H7 (cell line): Measurements from ENCODE around the gene SSMEM1. TPM values are rescaled to one million over a fixed set of nuclear protein-coding genes. Genes with fewer than 3 reads are reported as not detected.

Experiments
- DNase-seq: peaks from one replicate; pipeline ENCODE4 v3.0.0; 2012
- H3K27me3 ChIP-seq: 2 replicates; pipeline ENCODE4 v1.6.0; 2011; ENCODE audit warnings: mild to moderate bottlenecking, low read length; ENCODE audit not compliant: control insufficient read depth, insufficient read depth
- H3K36me3 ChIP-seq: replicated peaks from 2 replicates; pipeline ENCODE4 v1.5.1; 2011; ENCODE audit warnings: low read length; ENCODE audit not compliant: control insufficient read depth, insufficient read depth
- H3K4me3 ChIP-seq: 2 replicates; pipeline ENCODE4 v1.5.1; 2011; ENCODE audit warnings: low read depth, mild to moderate bottlenecking, control low read depth, low read length, moderate library complexity; ENCODE audit not compliant: insufficient read depth
- total RNA-seq: library from RNA; depleted of rRNA; stranded (reverse); fragments of >200 nt; shearing (Covaris generic); gene quantifications from 2 replicates; pipeline ENCODE4 v1.2.3, GENCODE V29; 2014

Gene SSMEM1
- total RNA-seq, 1 experiment from 2014 or later, result not detected

DNA sequence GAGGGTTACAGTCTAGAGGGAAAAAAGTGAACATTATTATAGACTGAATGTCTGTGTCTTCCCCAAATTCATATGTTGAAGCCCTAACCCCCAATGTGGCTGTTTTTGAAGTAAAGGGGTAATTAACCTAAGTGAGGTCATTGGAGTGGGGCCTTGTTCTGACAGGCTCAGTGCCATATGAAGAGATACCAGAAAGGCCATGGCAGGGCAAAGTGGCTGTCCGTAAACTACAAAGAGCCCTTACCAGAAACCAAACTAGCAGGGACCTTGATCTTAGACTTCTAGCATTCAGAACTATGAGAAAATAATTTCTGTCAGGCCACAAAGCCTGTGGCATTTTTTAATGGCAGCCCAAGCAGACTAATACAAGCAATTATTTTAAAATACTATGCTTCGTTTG lies 11.2 kb upstream of the SSMEM1 start:
- Histone ChIP-seq H3K4me3 (no peak overlapping the region), H3K36me3 (peaks cover 2% of the 10 kb centered on the region), H3K27me3 (no peaks in the 10 kb centered on the region)
- DNase-seq, result no peak

DNA sequence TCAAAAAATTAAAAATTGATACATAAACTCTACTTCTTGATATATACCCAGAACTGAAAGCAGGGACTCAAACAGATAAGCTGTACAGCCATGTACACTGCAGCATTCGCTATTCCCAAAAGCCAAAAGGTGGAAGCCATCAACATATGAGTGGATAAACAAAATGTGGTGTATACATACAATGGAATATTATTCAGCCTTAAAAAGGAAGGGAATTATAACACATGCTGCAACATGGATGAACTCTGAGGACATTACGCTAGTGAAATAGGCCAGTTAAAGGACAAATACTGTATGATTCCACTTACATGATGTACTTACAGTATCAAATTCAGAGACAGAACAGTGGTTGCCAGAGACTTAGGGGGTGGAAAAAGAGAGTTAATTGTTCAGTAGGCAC lies 10.6 kb upstream of the SSMEM1 start:
- Histone ChIP-seq H3K27me3 (no peaks in the 10 kb centered on the region), H3K36me3 (peaks cover 2% of the 10 kb centered on the region), H3K4me3 (no peak overlapping the region)
- no peak for DNase-seq

DNA sequence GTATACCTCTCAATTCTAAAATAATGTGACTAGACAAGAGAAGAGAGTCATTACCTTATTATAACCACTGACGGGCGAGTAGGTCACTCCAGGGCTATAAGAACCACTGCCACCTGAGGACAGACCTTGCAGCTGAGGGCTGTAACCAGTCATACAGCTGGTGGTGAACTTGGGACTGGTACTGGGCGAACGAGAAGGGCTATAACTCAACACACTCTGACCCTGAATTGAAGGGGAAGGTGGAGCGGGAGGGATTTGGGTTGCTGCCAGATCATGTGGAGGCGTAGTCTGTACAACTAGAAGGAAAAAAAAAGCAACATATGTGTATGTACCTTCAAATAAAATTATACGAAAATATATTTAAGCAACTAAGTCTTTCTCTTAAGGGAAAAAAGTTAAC lies 5.9 kb upstream of the SSMEM1 start:
- H3K27me3 ChIP-seq, result no peaks in the 10 kb centered on the region
- no peak overlapping the region for H3K4me3 ChIP-seq
- H3K36me3 ChIP-seq, result peaks cover 7% of the 10 kb centered on the region
- no peak for DNase-seq

DNA sequence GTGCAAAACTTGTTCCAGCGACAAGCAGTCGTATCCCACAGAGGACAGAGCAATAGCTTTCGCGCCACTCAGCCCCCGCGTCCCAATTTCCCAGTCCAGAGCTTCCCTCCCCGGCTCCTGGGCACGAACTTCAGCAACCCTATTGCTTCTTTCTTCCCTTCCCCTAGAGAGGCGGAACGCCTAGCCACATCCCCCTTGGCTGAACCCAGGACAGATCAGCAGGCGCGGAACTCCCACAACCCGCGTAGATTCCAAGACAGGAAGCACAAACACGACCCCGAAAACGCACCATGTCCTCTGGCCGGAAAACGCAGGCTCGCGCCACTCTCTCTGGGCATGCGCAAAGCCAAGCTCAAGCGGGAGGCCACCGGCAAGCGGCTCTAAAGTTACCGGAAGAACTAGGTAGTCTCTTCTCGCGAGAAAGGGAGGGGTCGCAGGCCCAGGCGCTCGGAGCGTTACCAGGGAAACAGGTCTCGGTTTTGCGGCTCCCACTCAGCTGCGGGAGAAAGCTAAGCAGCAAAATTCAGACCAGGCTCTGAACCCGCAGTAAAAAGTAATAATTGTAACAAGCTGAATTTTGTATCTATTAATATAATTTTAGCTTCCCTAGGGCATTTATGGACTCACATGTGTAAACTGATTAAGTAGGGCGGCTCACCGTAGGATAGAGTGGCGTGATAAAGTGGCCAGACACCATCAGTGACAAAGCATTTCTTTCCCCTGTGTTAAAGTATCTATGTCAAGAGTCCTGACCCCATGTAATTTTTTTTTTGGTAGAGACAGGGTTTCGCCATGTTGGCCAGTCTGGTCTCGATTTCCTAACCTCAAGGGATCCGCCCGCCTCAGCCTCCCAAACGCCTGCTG lies 2.3 kb upstream of the SSMEM1 start, which contains the start of gene TMEM209:
Gene TMEM209 (minus strand): TSS at position 323 of the 864 bp plus-strand sequence. CDS start 31 bp downstream, at position 292.
- Histone ChIP-seq H3K4me3 (peak within 1 kb of the TSS; percentile 68), H3K27me3 (no peaks in the 10 kb centered on the region), H3K36me3 (peaks cover 7% of the 10 kb centered on the region)
- DNase-seq, result peak; percentile 95

DNA sequence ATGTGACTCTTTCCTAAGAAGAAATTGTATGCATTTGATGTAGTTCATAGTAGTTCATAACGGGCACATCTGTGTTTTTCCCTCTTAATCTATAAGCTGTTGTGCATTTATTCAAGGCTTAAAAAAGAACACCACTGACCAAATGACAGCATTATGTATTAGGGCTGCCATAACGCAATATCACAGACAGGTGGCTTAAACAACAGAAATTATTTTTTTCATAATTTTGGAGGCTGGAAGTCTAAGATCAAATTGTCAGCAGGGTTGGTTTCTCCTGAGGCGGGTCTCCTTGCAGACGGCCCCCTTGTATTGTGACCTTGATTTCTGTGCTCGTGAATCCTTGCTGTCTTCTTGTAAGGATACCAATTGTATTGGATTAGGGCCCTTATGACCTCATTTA lies 627 bp upstream of the SSMEM1 start:
- no peak for DNase-seq
- Histone ChIP-seq H3K36me3 (peaks cover 4% of the 10 kb centered on the region), H3K27me3 (no peaks in the 10 kb centered on the region), H3K4me3 (no peak overlapping the region)

DNA sequence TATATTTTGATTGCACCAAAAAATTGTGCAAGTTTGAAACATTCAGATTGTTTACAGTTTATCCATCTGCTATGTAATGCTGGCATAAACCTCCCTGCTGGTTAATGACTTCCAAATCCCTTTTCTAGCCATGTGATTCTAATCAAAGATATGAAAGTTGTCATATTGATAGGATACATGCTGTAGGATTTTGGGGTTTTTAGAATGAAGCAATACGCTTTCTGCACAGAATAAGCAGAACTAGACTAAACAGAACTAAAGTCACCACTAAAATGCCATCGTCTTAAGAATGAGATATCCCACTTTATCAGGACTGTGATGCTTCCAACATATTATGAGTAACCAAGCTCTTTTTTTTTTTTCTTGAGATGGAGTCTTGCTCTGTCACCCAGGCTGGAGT lies 856 bp downstream of the SSMEM1 start:
- no peak for DNase-seq
- no peak overlapping the region for H3K4me3 ChIP-seq
- H3K27me3 ChIP-seq, result no peaks in the 10 kb centered on the region
- no peaks in the 10 kb centered on the region for H3K36me3 ChIP-seq

DNA sequence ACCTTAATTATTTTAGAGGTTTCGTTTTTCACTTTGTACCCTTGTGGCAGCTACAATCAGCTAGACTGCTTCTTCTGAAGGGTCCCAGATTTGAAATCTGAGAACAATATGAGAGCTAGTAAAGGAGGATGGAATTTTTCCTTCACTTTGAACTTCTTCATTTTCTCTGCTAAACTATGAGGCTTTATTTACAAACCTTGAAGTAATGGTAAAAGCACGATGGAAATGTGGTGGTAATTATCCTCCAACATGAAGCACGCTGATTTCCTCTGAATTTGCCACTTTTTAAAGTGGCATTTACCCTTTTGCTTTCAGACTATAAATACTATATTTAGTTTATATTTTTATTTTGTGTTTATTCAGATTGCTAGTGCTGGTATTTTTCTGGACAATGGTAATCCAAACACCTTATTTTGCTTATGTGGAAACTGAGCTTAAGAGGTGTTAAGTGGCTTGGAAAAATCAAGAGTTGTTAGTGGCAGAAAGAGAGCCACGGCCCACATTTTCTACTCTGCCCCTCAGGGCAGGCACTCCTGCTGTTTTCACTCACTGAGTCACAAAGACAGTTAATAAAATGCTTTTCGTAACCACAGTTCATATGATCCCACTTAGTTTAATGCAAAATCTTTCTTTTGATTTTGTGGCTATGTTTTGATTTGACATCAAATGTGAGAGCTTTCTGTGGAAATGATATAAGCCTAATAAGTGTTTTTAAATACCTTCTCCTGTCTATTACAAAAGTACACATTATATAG lies 2.7 kb downstream of the SSMEM1 start:
- no peak for DNase-seq
- H3K27me3 ChIP-seq, result no peaks in the 10 kb centered on the region
- no peak overlapping the region for H3K4me3 ChIP-seq
- no peaks in the 10 kb centered on the region for H3K36me3 ChIP-seq

DNA sequence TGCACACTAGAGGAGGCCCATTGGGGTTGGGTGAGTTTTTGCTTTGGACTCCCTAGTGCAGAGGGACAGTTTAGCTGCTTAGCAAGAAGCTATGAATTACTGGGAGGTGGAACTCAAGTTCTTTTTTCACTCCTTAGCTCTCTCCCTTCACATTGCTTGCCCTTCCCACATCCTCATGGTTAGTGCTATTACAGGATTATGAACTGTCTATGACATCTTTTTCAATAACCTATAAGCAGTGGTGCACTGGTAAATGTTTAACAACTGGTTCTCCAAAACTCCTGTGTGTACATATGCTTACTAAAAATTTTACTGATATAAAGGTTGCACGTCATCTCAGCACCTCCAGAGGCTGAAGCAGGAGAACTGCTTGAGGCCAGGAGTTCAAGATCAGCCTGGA lies 6.2 kb downstream of the SSMEM1 start:
- DNase-seq, result no peak
- Histone ChIP-seq H3K27me3 (no peaks in the 10 kb centered on the region), H3K4me3 (no peak overlapping the region), H3K36me3 (no peaks in the 10 kb centered on the region)

DNA sequence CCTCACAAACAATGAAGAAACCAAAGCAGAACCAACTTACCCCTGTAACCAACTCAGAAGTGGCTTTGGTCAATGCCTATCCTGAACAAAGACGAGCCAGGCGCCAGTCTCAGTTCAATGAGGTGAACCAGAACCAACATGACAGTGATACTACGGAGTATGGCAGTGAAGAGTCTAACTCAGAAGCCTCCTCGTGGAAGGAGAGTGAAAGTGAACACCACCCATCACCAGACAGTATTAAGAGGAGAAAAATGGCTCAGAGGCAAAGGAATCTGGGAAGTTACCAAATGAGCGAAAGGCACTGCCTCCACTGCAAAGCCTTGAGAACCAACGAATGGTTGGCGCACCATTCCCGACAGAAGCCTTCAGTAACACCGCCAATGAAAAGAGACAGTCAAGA lies 8.4 kb downstream of the SSMEM1 start:
- no peaks in the 10 kb centered on the region for H3K27me3 ChIP-seq
- no peaks in the 10 kb centered on the region for H3K36me3 ChIP-seq
- no peak overlapping the region for H3K4me3 ChIP-seq
- DNase-seq, result no peak

DNA sequence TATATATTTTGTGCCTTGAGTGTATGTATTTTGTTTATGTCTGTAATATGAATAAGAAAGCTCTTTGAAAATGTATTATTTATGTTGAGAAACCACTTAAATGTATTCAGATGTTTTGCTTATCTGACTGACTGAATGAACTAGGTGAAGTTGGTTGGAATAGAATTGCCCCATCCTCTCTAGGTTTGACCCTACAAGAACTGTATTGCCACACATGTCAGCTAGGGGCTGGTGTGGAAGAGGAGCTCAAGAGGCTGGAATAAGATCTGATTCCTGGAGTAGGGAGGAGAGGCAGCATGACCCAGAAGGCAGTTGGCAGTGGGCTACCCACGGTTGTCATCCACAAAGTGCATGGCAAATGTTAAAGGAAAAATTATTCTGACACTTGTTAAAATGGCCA lies 9.1 kb downstream of the SSMEM1 start:
- no peak overlapping the region for H3K4me3 ChIP-seq
- peak; percentile 35 for DNase-seq
- H3K36me3 ChIP-seq, result no peaks in the 10 kb centered on the region
- H3K27me3 ChIP-seq, result no peaks in the 10 kb centered on the region

DNA sequence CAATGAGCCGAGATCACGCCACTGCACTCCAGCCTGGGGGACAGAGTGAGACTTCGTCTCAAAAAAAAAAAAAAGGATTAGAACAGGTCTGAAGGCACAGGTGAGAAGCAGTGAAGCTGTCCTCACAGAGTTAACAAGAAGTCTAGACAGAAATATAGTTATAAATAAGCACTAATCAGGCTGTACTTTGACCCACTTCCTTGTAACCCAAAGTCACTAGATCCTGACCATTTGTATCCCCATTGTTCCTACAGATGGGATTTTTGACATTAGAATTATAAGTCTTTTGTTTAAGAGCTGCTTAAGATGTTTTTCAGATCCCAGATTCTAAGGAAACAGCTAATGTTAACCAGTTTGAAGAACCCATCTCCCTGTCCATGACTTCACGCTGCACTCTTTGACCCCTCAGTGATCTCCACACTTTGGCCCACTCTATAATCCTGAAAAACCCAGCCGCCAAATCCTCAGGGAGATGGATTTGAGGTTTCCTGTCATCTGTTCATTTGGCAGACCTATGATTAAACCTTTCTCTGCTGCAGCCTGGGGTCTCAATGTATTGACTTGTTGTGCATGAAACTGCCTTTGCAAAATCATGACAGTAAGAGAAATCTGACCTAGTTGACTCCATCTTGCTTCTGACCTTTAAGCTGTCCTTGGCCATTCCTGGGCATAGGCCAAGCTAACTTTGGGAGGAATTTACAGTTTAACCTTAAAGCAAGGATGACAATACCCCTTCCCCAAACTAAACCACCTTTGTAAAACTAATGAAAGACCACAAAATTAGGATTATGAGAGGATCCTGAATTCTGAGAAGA lies 11.4 kb downstream of the SSMEM1 start:
- H3K4me3 ChIP-seq, result no peak overlapping the region
- H3K27me3 ChIP-seq, result no peaks in the 10 kb centered on the region
- no peaks in the 10 kb centered on the region for H3K36me3 ChIP-seq
- no peak for DNase-seq

DNA sequence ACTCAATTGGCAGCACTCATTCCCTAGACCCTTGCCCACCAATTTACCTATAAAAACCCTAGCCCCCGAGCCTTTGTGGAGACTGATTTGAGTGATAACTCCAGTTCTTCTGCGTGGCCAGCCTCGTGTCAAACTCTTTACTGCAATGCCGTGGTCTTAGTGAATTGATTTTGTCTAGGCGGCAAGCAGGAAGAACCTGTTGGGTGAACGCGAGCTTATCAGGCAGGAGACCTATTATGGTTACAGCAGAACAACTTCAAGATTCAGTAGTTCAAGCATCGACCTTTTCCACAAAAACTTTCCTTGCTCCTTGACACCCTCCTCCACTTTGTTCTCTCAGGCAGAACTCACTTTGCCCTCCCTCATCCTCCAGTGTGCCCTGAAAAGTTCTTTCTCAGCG lies 12.2 kb downstream of the SSMEM1 start:
- Histone ChIP-seq H3K4me3 (no peak overlapping the region), H3K36me3 (no peaks in the 10 kb centered on the region), H3K27me3 (no peaks in the 10 kb centered on the region)
- no peak for DNase-seq

DNA sequence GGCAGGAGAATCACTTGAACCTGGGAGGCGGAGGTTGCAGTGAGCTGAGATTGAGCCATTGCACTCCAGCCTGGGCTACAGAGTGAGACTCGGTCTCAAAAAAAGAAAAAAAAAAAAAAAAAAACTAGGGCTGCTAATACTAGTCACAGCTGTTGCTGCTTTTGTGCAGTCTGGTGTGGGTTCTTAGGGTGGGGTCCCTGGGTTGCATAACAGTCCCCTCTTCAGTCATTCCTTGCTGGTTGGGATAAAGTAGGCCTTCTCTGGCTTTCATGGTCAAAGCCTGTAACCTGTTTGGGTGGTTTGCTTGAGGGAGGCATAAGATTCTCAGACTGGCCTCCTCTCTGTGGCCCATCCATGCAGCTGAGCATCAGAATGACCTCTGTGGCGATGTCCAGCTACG lies 14.1 kb downstream of the SSMEM1 start:
- Histone ChIP-seq H3K4me3 (no peak overlapping the region), H3K36me3 (no peaks in the 10 kb centered on the region), H3K27me3 (no peaks in the 10 kb centered on the region)
- DNase-seq, result no peak

DNA sequence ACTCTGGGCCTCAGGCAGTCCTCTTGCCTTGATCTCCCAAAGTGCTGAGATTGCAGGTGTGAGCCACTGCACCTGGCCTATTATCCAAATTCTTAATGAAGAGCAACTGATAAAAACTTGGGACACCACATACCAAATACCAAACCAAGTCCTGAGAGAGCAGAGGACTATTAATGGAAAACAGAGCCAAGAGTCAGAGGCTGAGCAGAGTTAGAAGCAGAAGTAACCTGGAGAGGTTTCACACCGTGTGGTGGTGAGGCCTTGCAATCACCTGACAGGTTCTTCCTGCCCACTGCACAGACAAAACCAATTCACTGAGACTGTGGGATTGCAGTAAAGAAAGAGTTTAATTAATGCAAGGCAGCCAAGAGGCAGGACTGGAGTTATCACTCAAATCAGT lies 16.0 kb downstream of the SSMEM1 start:
- Histone ChIP-seq H3K27me3 (no peaks in the 10 kb centered on the region), H3K4me3 (no peak overlapping the region), H3K36me3 (no peaks in the 10 kb centered on the region)
- no peak for DNase-seq
